HepG2 (cell line): ENCODE results near the gene CGREF1. TPM values are rescaled to one million over a fixed set of nuclear protein-coding genes. Genes with fewer than 3 reads are reported as not detected.
A peak's percentile ranks its signal among the peaks of the same experiment; 100 is the strongest.

Experiments
- ADNP ChIP-seq: sonication (generic); formaldehyde crosslinking; IDR thresholded peaks from 2 replicates; pipeline ENCODE4 v1.4.0; 2020; ENCODE audit warnings: missing genetic modification reagents
- ARNT2 ChIP-seq: sonication (generic); formaldehyde crosslinking; IDR thresholded peaks from 2 replicates; pipeline ENCODE4 v1.8.0; 2022; ENCODE audit warnings: mild to moderate bottlenecking, low read depth, missing genetic modification reagents, moderate library complexity
- DDIT3 ChIP-seq: sonication (generic); formaldehyde crosslinking; IDR thresholded peaks from 2 replicates; pipeline ENCODE4 v1.4.0; 2020; ENCODE audit warnings: mild to moderate bottlenecking, missing genetic modification reagents
- HES4 ChIP-seq: sonication (generic); formaldehyde crosslinking; IDR thresholded peaks from 2 replicates; pipeline ENCODE4 v1.9.0; 2021; ENCODE audit warnings: mild to moderate bottlenecking, missing genetic modification reagents, borderline replicate concordance
- MTA3 ChIP-seq: sonication (generic); formaldehyde crosslinking; IDR thresholded peaks from 2 replicates; pipeline ENCODE4 v1.4.0; 2020; ENCODE audit warnings: missing genetic modification reagents
- MTERF4 ChIP-seq: sonication (generic); formaldehyde crosslinking; IDR thresholded peaks from 2 replicates; pipeline ENCODE4 v1.8.0; 2023; ENCODE audit warnings: mild to moderate bottlenecking, missing genetic modification reagents
- MXD1 ChIP-seq: sonication (generic); formaldehyde crosslinking; IDR thresholded peaks from 2 replicates; pipeline ENCODE4 v1.4.0; 2020; ENCODE audit warnings: mild to moderate bottlenecking, missing genetic modification reagents
- MXD3 ChIP-seq: IDR thresholded peaks from 2 replicates; pipeline ENCODE4 v1.6.1; 2016; ENCODE audit warnings: mild to moderate bottlenecking, missing biosample characterization, missing genetic modification reagents
- REST ChIP-seq, 2 experiments: IDR thresholded peaks; 2 replicates each; pipeline ENCODE4 v1.6.1; 2011 to 2012; ENCODE audit warnings: low read length in 2 of 2, borderline replicate concordance in 1 of 2, low read depth in 1 of 2, mild to moderate bottlenecking in 1 of 2, moderate library complexity in 1 of 2
- SPEN ChIP-seq: sonication (generic); formaldehyde crosslinking; IDR thresholded peaks from 2 replicates; pipeline ENCODE4 v1.5.1; 2020; ENCODE audit warnings: low read depth, mild to moderate bottlenecking, missing genetic modification reagents
- TERF1 ChIP-seq: sonication (generic); formaldehyde crosslinking; IDR thresholded peaks from 2 replicates; pipeline ENCODE4 v1.8.0; 2022; ENCODE audit warnings: mild to moderate bottlenecking, missing genetic modification reagents, moderate library complexity
- TSC22D2 ChIP-seq: sonication (generic); formaldehyde crosslinking; IDR thresholded peaks from 2 replicates; pipeline ENCODE4 v1.5.1; 2020; ENCODE audit warnings: missing genetic modification reagents, mild to moderate bottlenecking, borderline replicate concordance
- ZBTB2 ChIP-seq: sonication (generic); formaldehyde crosslinking; IDR thresholded peaks from 2 replicates; pipeline ENCODE4 v1.8.0; 2022; ENCODE audit warnings: low read depth, missing genetic modification reagents
- ZBTB25 ChIP-seq: IDR thresholded peaks from 2 replicates; pipeline ENCODE4 v1.6.1; 2018; ENCODE audit warnings: missing genetic modification reagents
- ZNF749 ChIP-seq: sonication (generic); formaldehyde crosslinking; IDR thresholded peaks from 2 replicates; pipeline ENCODE4 v1.8.0; 2022; ENCODE audit warnings: mild to moderate bottlenecking, missing genetic modification reagents, moderate library complexity, borderline replicate concordance
- ZNF788 ChIP-seq: sonication (generic); formaldehyde crosslinking; IDR thresholded peaks from 2 replicates; pipeline ENCODE4 v1.5.0; 2020; ENCODE audit warnings: mild to moderate bottlenecking, missing genetic modification reagents, borderline replicate concordance
- ZSCAN31 ChIP-seq: sonication (generic); formaldehyde crosslinking; IDR thresholded peaks from 2 replicates; pipeline ENCODE4 v1.5.0; 2020; ENCODE audit warnings: low read depth, mild to moderate bottlenecking, missing genetic modification reagents
- polyA plus RNA-seq, 8 experiments: library from polyadenylated mRNA; depleted of rRNA in 3 of 8; stranded (reverse) in 7 of 8; unstranded in 1 of 8; fragments of >200 nt; fragmentation: Illumina TruSeq in 4 of 8; extraction: Trizol in 4 of 8; gene quantifications; 2 replicates each; pipeline versions ENCODE4 v1.2.1 to v1.2.3, GENCODE V29; 2011 to 2016; ENCODE audit warnings: low read depth in 4 of 8, missing spikeins in 1 of 8, mixed read lengths in 1 of 8; ENCODE audit not compliant: insufficient read depth in 1 of 8
- total RNA-seq, 5 experiments: library from RNA; depleted of rRNA; stranded (reverse); fragments of >200 nt; fragmentation: Illumina TruSeq; extraction: Trizol; gene quantifications; 2 replicates each; pipeline ENCODE4 v1.2.3, GENCODE V29; 2016; ENCODE audit warnings: low read depth in 1 of 5

Gene CGREF1
- total and polyA plus RNA-seq, 2 of the 13 experiments (the other 11 are each of a cell fraction or from before 2014, with no cell fraction given) = 13.9 to 23.4 TPM

- peak; percentile 81 for TF ChIP-seq ZBTB25 (CRISPR knock-in tag)
- peak; percentile 85; the same call in 1 of the 2 replicates for TF ChIP-seq HES4 (CRISPR knock-in tag)
- no peak for TF ChIP-seq MXD3 (CRISPR knock-in tag)
- peak; percentile 75 for TF ChIP-seq MXD1 (CRISPR knock-in tag)
- TF ChIP-seq MTA3 (CRISPR knock-in tag) = no peak
- no peak for TF ChIP-seq ZSCAN31
- TF ChIP-seq DDIT3 (CRISPR knock-in tag) = no peak
- peak; percentile 86 for TF ChIP-seq SPEN (CRISPR knock-in tag)
- peak; percentile 54; the same call in 1 of the 2 replicates for TF ChIP-seq ZBTB2 (CRISPR knock-in tag)
- 0 out of 2 replicates have a peak, but pooled peaks have one; percentile 16 for TF ChIP-seq ARNT2 (CRISPR knock-in tag)
- peak; percentile 62; the same call in 1 of the 2 replicates for TF ChIP-seq ADNP (CRISPR knock-in tag)
- no peak; the same call in 1 of the 2 replicates for TF ChIP-seq ZNF749 (CRISPR knock-in tag)
- peak in 1 of 2 experiments; percentile 63; a peak in 1 of 4 replicates for TF ChIP-seq REST (IDR thresholded peaks at IDR 0.05; ENCODE audit: borderline replicate concordance in 1 of 2, low read depth in 1 of 2, low read length in 2 of 2)
- peak; percentile 87; the same call in 1 of the 2 replicates for TF ChIP-seq ZNF788
- peak; percentile 86; the same call in 1 of the 2 replicates for TF ChIP-seq TSC22D2 (CRISPR knock-in tag)
- TF ChIP-seq TERF1 = no peak
- TF ChIP-seq MTERF4 = peak; percentile 91
Measured at GRCh38 chr2:27092696-27093429, 26.1 kb downstream of the CGREF1 start (continued).
